ENCODE data around the gene C8A. TPM values are rescaled to one million over a fixed set of nuclear protein-coding genes. Genes with fewer than 3 reads are reported as not detected.

Gene C8A
- total and polyA plus RNA-seq, 2 of the 8 experiments (the other 6 are each of a cell fraction or from before 2014, with no cell fraction given), result not detected

DNA sequence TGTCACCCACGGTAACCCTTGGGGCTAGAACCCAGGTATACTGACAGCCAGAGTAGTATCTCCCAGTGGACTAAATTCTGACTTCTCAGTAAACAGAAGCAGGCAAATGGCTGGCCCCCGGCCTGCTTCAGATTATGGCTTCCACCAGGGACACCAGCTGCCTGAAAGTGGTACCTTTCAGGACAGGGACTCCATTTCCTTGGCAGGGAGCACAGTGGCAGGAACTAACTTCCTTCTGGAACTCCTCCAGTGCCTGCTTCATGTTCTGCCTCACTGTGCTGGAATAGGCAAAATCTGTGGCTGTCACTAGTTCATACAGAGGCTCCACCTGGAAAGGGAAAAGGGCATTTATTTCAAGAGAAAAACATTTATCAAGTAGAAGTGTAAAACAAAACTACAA, 78.6 kb downstream of the C8A start:
- Histone ChIP-seq H2AK5ac (ENCODE audit: low read depth, low read length) (no peak overlapping the region), H3K4me2 (ENCODE audit: insufficient read depth in 1 of 2, low read depth in 2 of 2, low read length in 2 of 2) (no peak overlapping the region), H2BK12ac (ENCODE audit: low read depth, low read length) (no peak overlapping the region), H3K4ac (replicated peaks; ENCODE audit: insufficient read length, low read depth, low read length) (no peak overlapping the region), H3K4me3 (ENCODE audit: extremely low read depth in 1 of 4, insufficient read depth in 2 of 4, low read depth in 3 of 4, low read length in 4 of 4) (no peak overlapping the region), H3K9ac (replicated peaks in 1 of 4; ENCODE audit: extremely low read depth in 1 of 4, low read depth in 3 of 4, low read length in 3 of 4) (no peak overlapping the region), H4K91ac (replicated peaks; ENCODE audit: insufficient read length, low read length) (no peak overlapping the region), H3K14ac (ENCODE audit: insufficient read length) (no peak overlapping the region), H3K27me3 (replicated peaks in 1 of 4; ENCODE audit: control insufficient read depth in 3 of 4, extremely low read depth in 1 of 4, insufficient read depth in 3 of 4, low read length in 3 of 4) (no peaks in the 10 kb centered on the region), H4K20me1 (replicated peaks in 1 of 2; ENCODE audit: control insufficient read depth in 1 of 2, insufficient read depth in 2 of 2, low read length in 2 of 2) (no peaks in the 10 kb centered on the region), H2AFZ (ENCODE audit: low read length) (no peak overlapping the region), H3K36me3 (ENCODE audit: control insufficient read depth in 2 of 4, insufficient read depth in 4 of 4, low read length in 3 of 4) (no peaks in the 10 kb centered on the region), H2BK120ac (replicated peaks; ENCODE audit: low read depth, low read length) (no peak overlapping the region), H3K23me2 (ENCODE audit: low read depth, low read length) (no peaks in the 10 kb centered on the region; the same call in 1 of the 2 replicates), H2BK5ac (ENCODE audit: low read depth, low read length) (no peak overlapping the region), H3K18ac (ENCODE audit: extremely low read depth, low read length) (no peak overlapping the region), H2BK15ac (ENCODE audit: low read length) (no peak overlapping the region), H3K9me3 (ENCODE audit: insufficient read depth in 2 of 2, low read depth in 1 of 2, low read length in 1 of 2) (no peaks in the 10 kb centered on the region), H4K5ac (ENCODE audit: insufficient read length, low read depth, low read length) (no peak overlapping the region), H3K23ac (ENCODE audit: insufficient read length) (no peak overlapping the region), H3K27ac (ENCODE audit: low read depth, low read length) (no peak overlapping the region), H3K79me1 (ENCODE audit: low read depth, low read length) (no peaks in the 10 kb centered on the region), H2BK20ac (ENCODE audit: low read length) (no peak overlapping the region), H4K8ac (ENCODE audit: extremely low read depth, insufficient read depth, low read length) (no peak overlapping the region), H3K56ac (replicated peaks; ENCODE audit: insufficient read length, low read depth, low read length) (no peak overlapping the region), H3K4me1 (replicated peaks in 1 of 4; ENCODE audit: control insufficient read depth in 3 of 4, insufficient read depth in 4 of 4, low read length in 3 of 4) (peaks cover 0 to 5% (median 4%) of the 10 kb centered on the region in 4 experiments; a peak in 4 of 7 replicates), H3K79me2 (ENCODE audit: control insufficient read depth in 1 of 2, insufficient read depth in 2 of 2, low read length in 2 of 2) (no peaks in the 10 kb centered on the region)
- DNase-seq (ENCODE audit: low read depth in 1 of 2, low spot score in 2 of 2) (no peak), FAIRE-seq (no peak)
- 86% methylated on average over 2 of the region's 2 CpGs; no CpG with 5 or more reads in 1 of the 2 experiments for WGBS, 2 experiments (ENCODE audit: extremely low coverage in 1 of 2, insufficient coverage in 1 of 2, insufficient read length in 1 of 2, insufficient replicate concordance in 2 of 2, low coverage in 1 of 2, low lambda C conversion rate in 2 of 2, missing lambda C conversion rate in 1 of 2)
- ChIA-PET POLR2A (ENCODE audit: partially characterized antibody) (no interaction called here), CTCF (ENCODE audit: partially characterized antibody) (interaction anchor here (1.3 to 2.6 kb wide), 3 partner anchors 19 to 112 kb away, joined by 3 to 13 read pairs (median 6); partner anchors contain the start of gene C8B)
- no peak for TF ChIP-seq RBBP5 (IDR thresholded peaks at IDR 0.05; ENCODE audit: borderline replicate concordance, low read depth, low read length)
- no peak for TF ChIP-seq CHD1 (IDR thresholded peaks at IDR 0.05; ENCODE audit: low read depth, low read length)
- no peak for TF ChIP-seq JUN (IDR thresholded peaks at IDR 0.05; ENCODE audit: low read depth, low read length)
- TF ChIP-seq POLR2A (IDR thresholded peaks at IDR 0.05; ENCODE audit: control extremely low read depth in 1 of 2, low read depth in 2 of 2, low read length in 2 of 2), result no peak
- TF ChIP-seq CREB1 (IDR thresholded peaks at IDR 0.05), result no peak
- no peak for TF ChIP-seq TAF7 (optimal IDR thresholded peaks at IDR 0.05; ENCODE audit: borderline replicate concordance, low read depth, low read length)
- TF ChIP-seq EGR1 (IDR thresholded peaks at IDR 0.05; ENCODE audit: borderline replicate concordance, low read depth, low read length), result no peak
- no peak for TF ChIP-seq SRF (IDR thresholded peaks at IDR 0.05; ENCODE audit: low read depth, low read length)
- no peak for TF ChIP-seq RNF2 (IDR thresholded peaks at IDR 0.05; ENCODE audit: borderline replicate concordance, low read depth, low read length, missing control alignments, poor library complexity, severe bottlenecking)
- TF ChIP-seq CBX8 (IDR thresholded peaks at IDR 0.05; ENCODE audit: borderline replicate concordance, low read depth, low read length), result no peak
- TF ChIP-seq SIRT6 (IDR thresholded peaks at IDR 0.05; ENCODE audit: low read length), result no peak
- no peak for TF ChIP-seq HDAC2 (IDR thresholded peaks at IDR 0.05; ENCODE audit: borderline replicate concordance in 1 of 2, low read depth in 2 of 2, low read length in 2 of 2)
- no peak for TF ChIP-seq HDAC6 (IDR thresholded peaks at IDR 0.05; ENCODE audit: low read depth, low read length)
- no peak for TF ChIP-seq JUND (IDR thresholded peaks at IDR 0.05; ENCODE audit: low read length)
- no peak for TF ChIP-seq SAP30 (IDR thresholded peaks at IDR 0.05; ENCODE audit: insufficient read depth, insufficient replicate concordance, low read length)

All from H1 (cell line).